H9 (cell line): Measurements from ENCODE around the gene TKTL1. TPM values are rescaled to one million over a fixed set of nuclear protein-coding genes. Genes with fewer than 3 reads are reported as not detected.

Source experiments
- DNase-seq: peaks from one replicate; pipeline ENCODE4 v3.0.0-alpha.2; 2017
- H2AFZ ChIP-seq: one replicate; pipeline ENCODE4 v1.6.1; 2013; ENCODE audit warnings: mild to moderate bottlenecking, low read length, control low read depth, moderate library complexity
- H2AK5ac ChIP-seq: 2 replicates; pipeline ENCODE4 v1.6.1; 2013; ENCODE audit warnings: low read length, control low read depth, mixed read lengths; ENCODE audit not compliant: insufficient read length
- H2BK120ac ChIP-seq: one replicate; pipeline ENCODE4 v1.6.1; 2013; ENCODE audit warnings: low read depth, mild to moderate bottlenecking, low read length, control low read depth, inconsistent platforms; ENCODE audit not compliant: poor library complexity, severe bottlenecking
- H2BK12ac ChIP-seq: 2 replicates; pipeline ENCODE4 v1.6.1; 2013; ENCODE audit warnings: low read length, control low read depth, mixed read lengths, low read depth; ENCODE audit not compliant: insufficient read length
- H2BK15ac ChIP-seq: 2 replicates; pipeline ENCODE4 v1.6.1; 2013; ENCODE audit warnings: low read depth, low read length, control low read depth
- H2BK20ac ChIP-seq: one replicate; pipeline ENCODE4 v1.6.1; 2013; ENCODE audit warnings: low read depth, mild to moderate bottlenecking, low read length, control low read depth, inconsistent platforms; ENCODE audit not compliant: poor library complexity, severe bottlenecking
- H2BK5ac ChIP-seq: 2 replicates; pipeline ENCODE4 v1.6.1; 2013; ENCODE audit warnings: low read length, control low read depth, mixed read lengths; ENCODE audit not compliant: insufficient read length
- H3K14ac ChIP-seq: 2 replicates; pipeline ENCODE4 v1.6.1; 2013; ENCODE audit warnings: low read length, control low read depth; ENCODE audit not compliant: insufficient read depth
- H3K18ac ChIP-seq: 2 replicates; pipeline ENCODE4 v1.6.1; 2013; ENCODE audit warnings: low read depth, mild to moderate bottlenecking, mixed read lengths, low read length, control low read depth; ENCODE audit not compliant: insufficient read length
- H3K23ac ChIP-seq: 2 replicates; pipeline ENCODE4 v1.6.1; 2013; ENCODE audit warnings: low read length, control low read depth, mixed read lengths, low read depth; ENCODE audit not compliant: insufficient read length
- H3K23me2 ChIP-seq: 2 replicates; pipeline ENCODE4 v1.6.1; 2013; ENCODE audit warnings: low read depth, mild to moderate bottlenecking, mixed read lengths, low read length, control low read depth; ENCODE audit not compliant: insufficient read length, poor library complexity, severe bottlenecking
- H3K27ac ChIP-seq: 2 replicates; pipeline ENCODE4 v1.5.1; 2013; ENCODE audit warnings: low read length, control low read depth, mixed read lengths, low read depth; ENCODE audit not compliant: insufficient read length
- H3K27me3 ChIP-seq: 2 replicates; pipeline ENCODE4 v1.6.1; 2013; ENCODE audit warnings: low read length, control low read depth, inconsistent platforms; ENCODE audit not compliant: insufficient read depth
- H3K4ac ChIP-seq: 2 replicates; pipeline ENCODE4 v1.6.1; 2013; ENCODE audit warnings: low read depth, mild to moderate bottlenecking, control low read depth, inconsistent platforms, low read length, moderate library complexity
- H3K4me1 ChIP-seq: 2 replicates; pipeline ENCODE4 v1.6.1; 2013; ENCODE audit warnings: low read length, control low read depth, inconsistent platforms; ENCODE audit not compliant: insufficient read depth
- H3K4me2 ChIP-seq: 2 replicates; pipeline ENCODE4 v1.6.1; 2013; ENCODE audit warnings: low read length, control low read depth, mixed read lengths; ENCODE audit not compliant: insufficient read length, insufficient read depth
- H3K56ac ChIP-seq: 2 replicates; pipeline ENCODE4 v1.6.1; 2013; ENCODE audit warnings: low read depth, mild to moderate bottlenecking, mixed read lengths, low read length, control low read depth; ENCODE audit not compliant: insufficient read length
- H3K79me1 ChIP-seq: 2 replicates; pipeline ENCODE4 v1.6.1; 2013; ENCODE audit warnings: low read depth, mild to moderate bottlenecking, moderate library complexity, low read length, control low read depth, inconsistent platforms; ENCODE audit not compliant: insufficient read depth, poor library complexity, severe bottlenecking
- H3K79me2 ChIP-seq: 2 replicates; pipeline ENCODE4 v1.6.1; 2013; ENCODE audit warnings: low read length, control low read depth, inconsistent platforms; ENCODE audit not compliant: insufficient read depth
- H3K9ac ChIP-seq: 2 replicates; pipeline ENCODE4 v1.6.1; 2013; ENCODE audit warnings: low read length, control low read depth, mixed read lengths; ENCODE audit not compliant: insufficient read length; ENCODE audit errors: extremely low read depth
- H3K9me3 ChIP-seq: one replicate; pipeline ENCODE4 v1.6.1; 2013; ENCODE audit warnings: low read depth, low read length, inconsistent platforms; ENCODE audit not compliant: control insufficient read depth
- H3T11ph ChIP-seq: one replicate; pipeline ENCODE4 v1.6.1; 2013; ENCODE audit warnings: mild to moderate bottlenecking, low read length, control low read depth, inconsistent platforms
- H4K20me1 ChIP-seq: one replicate; pipeline ENCODE4 v1.6.1; 2013; ENCODE audit not compliant: control insufficient read depth, insufficient read length, insufficient read depth
- H4K5ac ChIP-seq: 2 replicates; pipeline ENCODE4 v1.6.1; 2013; ENCODE audit warnings: low read depth, mild to moderate bottlenecking, mixed read lengths, low read length, control low read depth; ENCODE audit not compliant: insufficient read length
- H4K8ac ChIP-seq: replicated peaks from 2 replicates; pipeline ENCODE4 v1.6.1; 2013; ENCODE audit warnings: low read length, control low read depth, mixed read lengths, low read depth; ENCODE audit not compliant: insufficient read length
- H4K91ac ChIP-seq: 2 replicates; pipeline ENCODE4 v1.6.1; 2013; ENCODE audit warnings: low read depth, mild to moderate bottlenecking, moderate library complexity, mixed read lengths, low read length, control low read depth; ENCODE audit not compliant: insufficient read length
- H3K27ac Mint-ChIP-seq, 3 experiments: 2 replicates in 2 of 3; 3 replicates in 1 of 3; pipeline ENCODE4 v1.8.0; 2020 to 2021; ENCODE audit warnings: mixed read lengths in 3 of 3, mild to moderate bottlenecking in 1 of 3, moderate library complexity in 1 of 3
- H3K27me3 Mint-ChIP-seq: 2 replicates; pipeline ENCODE4 v1.8.0; 2021; ENCODE audit warnings: low read depth, mild to moderate bottlenecking, moderate library complexity, mixed read lengths
- H3K36me3 Mint-ChIP-seq, 3 experiments: 2 replicates in 2 of 3; 3 replicates in 1 of 3; pipeline ENCODE4 v1.8.0; 2020 to 2021; ENCODE audit warnings: low read depth in 3 of 3, mixed read lengths in 3 of 3; ENCODE audit not compliant: insufficient read depth in 1 of 3
- H3K4me1 Mint-ChIP-seq, 2 experiments: 2 replicates each; pipeline ENCODE4 v1.8.0; 2020; ENCODE audit warnings: mixed read lengths in 2 of 2
- H3K4me3 Mint-ChIP-seq, 2 experiments: 2 replicates in 1 of 2; 3 replicates in 1 of 2; pipeline ENCODE4 v1.8.0; 2020 to 2021; ENCODE audit warnings: mild to moderate bottlenecking in 2 of 2, mixed read lengths in 2 of 2, moderate library complexity in 1 of 2
- H3K9me3 Mint-ChIP-seq, 2 experiments: 2 replicates in 1 of 2; 3 replicates in 1 of 2; pipeline ENCODE4 v1.8.0; 2020; ENCODE audit warnings: mild to moderate bottlenecking in 2 of 2, mixed read lengths in 2 of 2, moderate library complexity in 1 of 2
- CTCF ChIP-seq: fragments of 200-600 bp; sonication (generic); conservative IDR thresholded peaks from 3 replicates; pipeline ENCODE4 v1.8.0; 2021; ENCODE audit warnings: antibody characterized with exemption, mild to moderate bottlenecking
- WGBS: extraction: QIAGEN DNeasy Blood & Tissue Kit; methylation state at CpG from one replicate; pipeline ENCODE4 v1.1.7; 2013; ENCODE audit warnings: missing lambda C conversion rate, low lambda C conversion rate, mixed read lengths; ENCODE audit not compliant: insufficient read length; ENCODE audit errors: extremely low coverage; 5-methylcytosine and 5-hydroxymethylcytosine counted together
- total RNA-seq: library from RNA; stranded (reverse); gene quantifications from 2 replicates; pipeline ENCODE4 v1.2.1, GENCODE V29; 2021

Gene TKTL1
- total RNA-seq, 1 experiment from 2014 or later = not detected

- Mint-ChIP-seq H3K4me1 (no peaks in the 10 kb centered on the region), H3K9me3 (peaks cover 45 to 64% of the 10 kb centered on the region in 2 experiments), H3K27me3 (peaks cover 5% of the 10 kb centered on the region), H3K27ac (0 out of 7 replicates have a peak overlapping the region, but pooled peaks of 1 of the 3 experiments have one; percentile 32), H3K36me3 (peaks cover 33 to 81% (median 79%) of the 10 kb centered on the region in 3 experiments), H3K4me3 (no peak overlapping the region)
- no peak overlapping the region for H4K8ac ChIP-seq
- no peak overlapping the region for H3K27ac ChIP-seq
- no peak overlapping the region for H3K56ac ChIP-seq
- no peak overlapping the region for H3K4ac ChIP-seq
- H2BK120ac ChIP-seq = no peak overlapping the region
- H3K18ac ChIP-seq = no peak overlapping the region
- H2AK5ac ChIP-seq = no peak overlapping the region
- no peak overlapping the region for H2BK5ac ChIP-seq
- H3K27me3 ChIP-seq = no peaks in the 10 kb centered on the region
- H4K5ac ChIP-seq = no peak overlapping the region
- WGBS = no CpG with 5 or more reads among the region's 41 CpGs
- peaks cover 3% of the 10 kb centered on the region for H4K20me1 ChIP-seq
- no peak overlapping the region for H2BK15ac ChIP-seq
- DNase-seq = no peak
- H3K9ac ChIP-seq = no peak overlapping the region
- no peaks in the 10 kb centered on the region for H3K79me1 ChIP-seq
- peaks cover 24% of the 10 kb centered on the region for H3K9me3 ChIP-seq
- H3K23ac ChIP-seq = no peak overlapping the region
- H3T11ph ChIP-seq = no peak overlapping the region
- peaks cover 3% of the 10 kb centered on the region for H3K23me2 ChIP-seq
- H2AFZ ChIP-seq = no peak overlapping the region
- no peak overlapping the region for H4K91ac ChIP-seq
- no peaks in the 10 kb centered on the region for H3K79me2 ChIP-seq
- no peak overlapping the region for H2BK20ac ChIP-seq
- H3K14ac ChIP-seq = no peak overlapping the region
- H2BK12ac ChIP-seq = no peak overlapping the region
- no peak overlapping the region for H3K4me2 ChIP-seq
- no peaks in the 10 kb centered on the region for H3K4me1 ChIP-seq
- no peak for TF ChIP-seq CTCF
Measured at GRCh38 chrX:154359362-154360154, 64.0 kb downstream of the TKTL1 start.
